Mammary epithelial cell (primary cell): ENCODE data around the gene KLHL35.

ENCODE experiments used
- CTCF ChIP-seq, 2 donors: IDR thresholded peaks in 1 of 2; conservative IDR thresholded peaks in 1 of 2; 2 replicates each; pipeline ENCODE4 v1.5.1; 2011 to 2012; ENCODE audit warnings: inconsistent platforms in 2 of 2, low read length in 2 of 2, mild to moderate bottlenecking in 2 of 2, control low read depth in 1 of 2, low read depth in 1 of 2; ENCODE audit not compliant: insufficient read depth in 1 of 2; ENCODE audit errors: extremely low read depth in 1 of 2
- EZH2 ChIP-seq: IDR thresholded peaks from 2 replicates; pipeline ENCODE4 v1.6.1; 2012; ENCODE audit warnings: low read length, inconsistent platforms, borderline replicate concordance

DNA sequence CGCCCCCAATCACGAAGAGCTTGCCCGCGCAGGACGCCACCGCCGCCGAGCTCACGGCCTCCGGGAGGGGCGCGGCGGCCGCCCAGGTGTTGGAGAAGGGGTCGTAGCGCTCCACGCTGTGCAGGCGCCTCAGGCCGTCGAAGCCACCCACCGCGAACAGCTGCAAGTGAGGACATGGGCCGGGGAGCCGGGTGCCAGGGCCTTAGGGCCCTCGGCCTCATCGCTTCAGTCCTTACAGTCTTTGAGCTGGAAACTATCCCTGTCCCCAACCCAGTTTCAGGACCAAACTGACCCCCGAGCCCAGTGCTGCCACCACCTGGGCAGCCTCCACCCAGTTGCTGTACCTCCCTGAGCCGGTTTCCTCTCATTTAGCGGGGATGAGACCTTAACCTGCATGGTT is 7.6 kb downstream of the KLHL35 start:
- TF ChIP-seq EZH2 (no peak), CTCF (conservative IDR thresholded peaks at IDR 0.05 in 1 of 2, IDR thresholded peaks at IDR 0.05 in 1 of 2; ENCODE audit: extremely low read depth in 1 of 2, insufficient read depth in 1 of 2, low read depth in 1 of 2, low read length in 2 of 2) (peak in 1 of 2 donors; percentile 25)
